HepG2 (cell line): Measurements from ENCODE around the gene BOLL.

Source experiments
- ATF1 ChIP-seq: IDR thresholded peaks from 2 replicates; pipeline ENCODE4 v1.6.1; 2016; ENCODE audit warnings: mild to moderate bottlenecking, control low read depth
- GABPB1 ChIP-seq: IDR thresholded peaks from 2 replicates; pipeline ENCODE4 v1.6.1; 2016; ENCODE audit warnings: mild to moderate bottlenecking, missing genetic modification reagents, moderate library complexity, missing compliant biosample characterization
- NFYB ChIP-seq: sonication (generic); formaldehyde crosslinking; IDR thresholded peaks from 2 replicates; pipeline ENCODE4 v1.4.0; 2020; ENCODE audit warnings: missing genetic modification reagents
- POLR2AphosphoS5 ChIP-seq: IDR thresholded peaks from 2 replicates; pipeline ENCODE4 v1.6.1; 2012; ENCODE audit warnings: low read depth, low read length
- SIN3B ChIP-seq: fragments of 150-350 bp; IDR thresholded peaks from 2 replicates; pipeline ENCODE4 v1.6.1; 2014; ENCODE audit warnings: low read length
- ZFP62 ChIP-seq: sonication (generic); formaldehyde crosslinking; IDR thresholded peaks from 2 replicates; pipeline ENCODE4 v1.4.0; 2020; ENCODE audit warnings: missing genetic modification reagents
- ZNF367 ChIP-seq: sonication (generic); formaldehyde crosslinking; IDR thresholded peaks from 2 replicates; pipeline ENCODE4 v1.4.0; 2020; ENCODE audit warnings: missing genetic modification reagents, borderline replicate concordance
- TF ChIP-seq, protein P1 (sequence below): sonication (generic); formaldehyde crosslinking; IDR thresholded peaks from 2 replicates; pipeline ENCODE4 v1.5.1; 2020; ENCODE audit warnings: missing genetic modification reagents, mild to moderate bottlenecking, borderline replicate concordance
- TF ChIP-seq, protein P2 (sequence below): sonication (generic); formaldehyde crosslinking; IDR thresholded peaks from 2 replicates; pipeline ENCODE4 v1.5.0; 2020; ENCODE audit warnings: mild to moderate bottlenecking, missing genetic modification reagents, moderate library complexity
- TF ChIP-seq, protein P3 (sequence below): sonication (generic); formaldehyde crosslinking; IDR thresholded peaks from 2 replicates; pipeline ENCODE4 v1.4.0; 2020; ENCODE audit warnings: mild to moderate bottlenecking, low read depth, missing genetic modification reagents
- TF ChIP-seq, protein P4 (sequence below): sonication (generic); formaldehyde crosslinking; IDR thresholded peaks from 2 replicates; pipeline ENCODE4 v1.5.1; 2020; ENCODE audit warnings: mild to moderate bottlenecking, missing genetic modification reagents

DNA sequence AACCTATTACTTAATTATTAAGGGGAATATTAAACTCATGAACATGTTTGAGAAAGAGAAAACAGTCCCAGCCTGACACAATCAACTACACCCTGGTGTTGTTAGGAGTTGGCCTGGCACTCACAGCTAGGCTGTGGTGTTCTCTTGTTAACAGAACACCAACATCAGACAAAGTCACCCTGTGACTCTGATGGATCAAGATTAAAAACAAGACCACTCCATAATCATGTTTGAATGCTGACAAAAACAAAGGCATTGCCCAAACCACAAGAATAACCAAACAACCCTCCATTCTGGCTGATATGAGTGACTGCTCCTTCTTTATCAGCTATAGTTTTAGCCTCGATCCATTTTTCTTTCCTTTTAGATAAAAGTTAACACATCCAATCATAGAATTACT lies 3.0 kb downstream of the BOLL start:
- no peak for TF ChIP-seq NFYB (CRISPR knock-in tag)
- TF ChIP-seq, protein P1, sequence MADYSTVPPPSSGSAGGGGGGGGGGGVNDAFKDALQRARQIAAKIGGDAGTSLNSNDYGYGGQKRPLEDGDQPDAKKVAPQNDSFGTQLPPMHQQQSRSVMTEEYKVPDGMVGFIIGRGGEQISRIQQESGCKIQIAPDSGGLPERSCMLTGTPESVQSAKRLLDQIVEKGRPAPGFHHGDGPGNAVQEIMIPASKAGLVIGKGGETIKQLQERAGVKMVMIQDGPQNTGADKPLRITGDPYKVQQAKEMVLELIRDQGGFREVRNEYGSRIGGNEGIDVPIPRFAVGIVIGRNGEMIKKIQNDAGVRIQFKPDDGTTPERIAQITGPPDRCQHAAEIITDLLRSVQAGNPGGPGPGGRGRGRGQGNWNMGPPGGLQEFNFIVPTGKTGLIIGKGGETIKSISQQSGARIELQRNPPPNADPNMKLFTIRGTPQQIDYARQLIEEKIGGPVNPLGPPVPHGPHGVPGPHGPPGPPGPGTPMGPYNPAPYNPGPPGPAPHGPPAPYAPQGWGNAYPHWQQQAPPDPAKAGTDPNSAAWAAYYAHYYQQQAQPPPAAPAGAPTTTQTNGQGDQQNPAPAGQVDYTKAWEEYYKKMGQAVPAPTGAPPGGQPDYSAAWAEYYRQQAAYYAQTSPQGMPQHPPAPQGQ (CRISPR knock-in tag) = no peak
- no peak for TF ChIP-seq ZFP62 (CRISPR knock-in tag)
- TF ChIP-seq, protein P2, sequence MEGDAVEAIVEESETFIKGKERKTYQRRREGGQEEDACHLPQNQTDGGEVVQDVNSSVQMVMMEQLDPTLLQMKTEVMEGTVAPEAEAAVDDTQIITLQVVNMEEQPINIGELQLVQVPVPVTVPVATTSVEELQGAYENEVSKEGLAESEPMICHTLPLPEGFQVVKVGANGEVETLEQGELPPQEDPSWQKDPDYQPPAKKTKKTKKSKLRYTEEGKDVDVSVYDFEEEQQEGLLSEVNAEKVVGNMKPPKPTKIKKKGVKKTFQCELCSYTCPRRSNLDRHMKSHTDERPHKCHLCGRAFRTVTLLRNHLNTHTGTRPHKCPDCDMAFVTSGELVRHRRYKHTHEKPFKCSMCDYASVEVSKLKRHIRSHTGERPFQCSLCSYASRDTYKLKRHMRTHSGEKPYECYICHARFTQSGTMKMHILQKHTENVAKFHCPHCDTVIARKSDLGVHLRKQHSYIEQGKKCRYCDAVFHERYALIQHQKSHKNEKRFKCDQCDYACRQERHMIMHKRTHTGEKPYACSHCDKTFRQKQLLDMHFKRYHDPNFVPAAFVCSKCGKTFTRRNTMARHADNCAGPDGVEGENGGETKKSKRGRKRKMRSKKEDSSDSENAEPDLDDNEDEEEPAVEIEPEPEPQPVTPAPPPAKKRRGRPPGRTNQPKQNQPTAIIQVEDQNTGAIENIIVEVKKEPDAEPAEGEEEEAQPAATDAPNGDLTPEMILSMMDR (CRISPR knock-in tag) = no peak
- no peak for TF ChIP-seq SIN3B
- TF ChIP-seq ATF1 = no peak
- no peak for TF ChIP-seq POLR2AphosphoS5
- TF ChIP-seq ZNF367 = no peak
- TF ChIP-seq, protein P3, sequence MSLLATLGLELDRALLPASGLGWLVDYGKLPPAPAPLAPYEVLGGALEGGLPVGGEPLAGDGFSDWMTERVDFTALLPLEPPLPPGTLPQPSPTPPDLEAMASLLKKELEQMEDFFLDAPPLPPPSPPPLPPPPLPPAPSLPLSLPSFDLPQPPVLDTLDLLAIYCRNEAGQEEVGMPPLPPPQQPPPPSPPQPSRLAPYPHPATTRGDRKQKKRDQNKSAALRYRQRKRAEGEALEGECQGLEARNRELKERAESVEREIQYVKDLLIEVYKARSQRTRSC (CRISPR knock-in tag) = no peak
- TF ChIP-seq GABPB1 (CRISPR knock-in tag) = no peak
- TF ChIP-seq, protein P4, sequence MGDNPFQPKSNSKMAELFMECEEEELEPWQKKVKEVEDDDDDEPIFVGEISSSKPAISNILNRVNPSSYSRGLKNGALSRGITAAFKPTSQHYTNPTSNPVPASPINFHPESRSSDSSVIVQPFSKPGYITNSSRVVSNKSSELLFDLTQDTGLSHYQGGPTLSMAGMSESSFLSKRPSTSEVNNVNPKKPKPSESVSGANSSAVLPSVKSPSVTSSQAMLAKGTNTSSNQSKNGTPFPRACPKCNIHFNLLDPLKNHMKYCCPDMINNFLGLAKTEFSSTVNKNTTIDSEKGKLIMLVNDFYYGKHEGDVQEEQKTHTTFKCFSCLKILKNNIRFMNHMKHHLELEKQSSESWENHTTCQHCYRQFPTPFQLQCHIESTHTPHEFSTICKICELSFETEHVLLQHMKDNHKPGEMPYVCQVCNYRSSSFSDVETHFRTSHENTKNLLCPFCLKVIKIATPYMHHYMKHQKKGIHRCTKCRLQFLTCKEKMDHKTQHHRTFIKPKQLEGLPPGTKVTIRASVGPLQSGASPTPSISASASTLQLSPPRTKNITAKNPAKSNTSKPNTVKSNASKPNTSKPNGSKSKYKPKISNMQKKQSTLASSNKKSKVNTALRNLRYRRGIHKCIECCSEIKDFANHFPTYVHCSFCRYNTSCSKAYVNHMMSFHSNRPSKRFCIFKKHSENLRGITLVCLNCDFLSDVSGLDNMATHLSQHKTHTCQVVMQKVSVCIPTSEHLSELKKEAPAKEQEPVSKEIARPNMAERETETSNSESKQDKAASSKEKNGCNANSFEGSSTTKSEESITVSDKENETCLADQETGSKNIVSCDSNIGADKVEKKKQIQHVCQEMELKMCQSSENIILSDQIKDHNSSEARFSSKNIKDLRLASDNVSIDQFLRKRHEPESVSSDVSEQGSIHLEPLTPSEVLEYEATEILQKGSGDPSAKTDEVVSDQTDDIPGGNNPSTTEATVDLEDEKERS (CRISPR knock-in tag) = no peak
